ENCODE results near the gene LPCAT3.

LPCAT3 gene

GRCh38 chr12:7061596-7061995 is 43.3 kb upstream of the LPCAT3 start:
- DNase-seq (ENCODE audit: low read depth in 1 of 2, low spot score in 1 of 2) = no peak
- H3K27ac ChIP-seq (replicated peaks) = no peak overlapping the region
- H3K27me3 ChIP-seq (ENCODE audit: insufficient read depth, poor library complexity, severe bottlenecking) = no peaks in the 10 kb centered on the region
- H3K4me3 ChIP-seq (replicated peaks; ENCODE audit: insufficient read depth, low read length) = no peak overlapping the region
- TF ChIP-seq, protein P1, sequence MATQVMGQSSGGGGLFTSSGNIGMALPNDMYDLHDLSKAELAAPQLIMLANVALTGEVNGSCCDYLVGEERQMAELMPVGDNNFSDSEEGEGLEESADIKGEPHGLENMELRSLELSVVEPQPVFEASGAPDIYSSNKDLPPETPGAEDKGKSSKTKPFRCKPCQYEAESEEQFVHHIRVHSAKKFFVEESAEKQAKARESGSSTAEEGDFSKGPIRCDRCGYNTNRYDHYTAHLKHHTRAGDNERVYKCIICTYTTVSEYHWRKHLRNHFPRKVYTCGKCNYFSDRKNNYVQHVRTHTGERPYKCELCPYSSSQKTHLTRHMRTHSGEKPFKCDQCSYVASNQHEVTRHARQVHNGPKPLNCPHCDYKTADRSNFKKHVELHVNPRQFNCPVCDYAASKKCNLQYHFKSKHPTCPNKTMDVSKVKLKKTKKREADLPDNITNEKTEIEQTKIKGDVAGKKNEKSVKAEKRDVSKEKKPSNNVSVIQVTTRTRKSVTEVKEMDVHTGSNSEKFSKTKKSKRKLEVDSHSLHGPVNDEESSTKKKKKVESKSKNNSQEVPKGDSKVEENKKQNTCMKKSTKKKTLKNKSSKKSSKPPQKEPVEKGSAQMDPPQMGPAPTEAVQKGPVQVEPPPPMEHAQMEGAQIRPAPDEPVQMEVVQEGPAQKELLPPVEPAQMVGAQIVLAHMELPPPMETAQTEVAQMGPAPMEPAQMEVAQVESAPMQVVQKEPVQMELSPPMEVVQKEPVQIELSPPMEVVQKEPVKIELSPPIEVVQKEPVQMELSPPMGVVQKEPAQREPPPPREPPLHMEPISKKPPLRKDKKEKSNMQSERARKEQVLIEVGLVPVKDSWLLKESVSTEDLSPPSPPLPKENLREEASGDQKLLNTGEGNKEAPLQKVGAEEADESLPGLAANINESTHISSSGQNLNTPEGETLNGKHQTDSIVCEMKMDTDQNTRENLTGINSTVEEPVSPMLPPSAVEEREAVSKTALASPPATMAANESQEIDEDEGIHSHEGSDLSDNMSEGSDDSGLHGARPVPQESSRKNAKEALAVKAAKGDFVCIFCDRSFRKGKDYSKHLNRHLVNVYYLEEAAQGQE (IDR thresholded peaks at IDR 0.05; ENCODE audit: insufficient replicate concordance, low read depth) = no peak
- no peak for TF ChIP-seq SPI1 (IDR thresholded peaks at IDR 0.05; ENCODE audit: borderline replicate concordance, low read depth)
- no peak for TF ChIP-seq POLR2AphosphoS5 (IDR thresholded peaks at IDR 0.05; ENCODE audit: low read depth)
- TF ChIP-seq GABPA (IDR thresholded peaks at IDR 0.05; ENCODE audit: low read depth) = no peak
- TF ChIP-seq, protein P2, sequence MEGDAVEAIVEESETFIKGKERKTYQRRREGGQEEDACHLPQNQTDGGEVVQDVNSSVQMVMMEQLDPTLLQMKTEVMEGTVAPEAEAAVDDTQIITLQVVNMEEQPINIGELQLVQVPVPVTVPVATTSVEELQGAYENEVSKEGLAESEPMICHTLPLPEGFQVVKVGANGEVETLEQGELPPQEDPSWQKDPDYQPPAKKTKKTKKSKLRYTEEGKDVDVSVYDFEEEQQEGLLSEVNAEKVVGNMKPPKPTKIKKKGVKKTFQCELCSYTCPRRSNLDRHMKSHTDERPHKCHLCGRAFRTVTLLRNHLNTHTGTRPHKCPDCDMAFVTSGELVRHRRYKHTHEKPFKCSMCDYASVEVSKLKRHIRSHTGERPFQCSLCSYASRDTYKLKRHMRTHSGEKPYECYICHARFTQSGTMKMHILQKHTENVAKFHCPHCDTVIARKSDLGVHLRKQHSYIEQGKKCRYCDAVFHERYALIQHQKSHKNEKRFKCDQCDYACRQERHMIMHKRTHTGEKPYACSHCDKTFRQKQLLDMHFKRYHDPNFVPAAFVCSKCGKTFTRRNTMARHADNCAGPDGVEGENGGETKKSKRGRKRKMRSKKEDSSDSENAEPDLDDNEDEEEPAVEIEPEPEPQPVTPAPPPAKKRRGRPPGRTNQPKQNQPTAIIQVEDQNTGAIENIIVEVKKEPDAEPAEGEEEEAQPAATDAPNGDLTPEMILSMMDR (IDR thresholded peaks at IDR 0.05; ENCODE audit: insufficient read depth, low read length) = no peak

GRCh38 chr12:7061138-7061537 is 42.9 kb upstream of the LPCAT3 start:
- peaks cover under 1% of the 10 kb centered on the region for H3K27me3 ChIP-seq (ENCODE audit: insufficient read depth, poor library complexity, severe bottlenecking)
- no peak overlapping the region for H3K27ac ChIP-seq (replicated peaks)
- TF ChIP-seq, protein P1 (IDR thresholded peaks at IDR 0.05; ENCODE audit: insufficient replicate concordance, low read depth) = no peak
- no peak for TF ChIP-seq POLR2AphosphoS5 (IDR thresholded peaks at IDR 0.05; ENCODE audit: low read depth)
- TF ChIP-seq SPI1 (IDR thresholded peaks at IDR 0.05; ENCODE audit: borderline replicate concordance, low read depth) = no peak
- TF ChIP-seq GABPA (IDR thresholded peaks at IDR 0.05; ENCODE audit: low read depth) = no peak
- TF ChIP-seq, protein P2 (IDR thresholded peaks at IDR 0.05; ENCODE audit: insufficient read depth, low read length) = no peak
- DNase-seq (ENCODE audit: low read depth in 1 of 2, low spot score in 1 of 2) = no peak
- no peak overlapping the region for H3K4me3 ChIP-seq (replicated peaks; ENCODE audit: insufficient read depth, low read length)

GRCh38 chr12:7060353-7060954 is 42.2 kb upstream of the LPCAT3 start, which contains the start of gene C1S:
Gene C1S, plus strand, starts transcription at chr12:7060718. Its CDS starts 1,195 bp downstream, at chr12:7061913.
- DNase-seq (ENCODE audit: low read depth in 1 of 2, low spot score in 1 of 2) = no peak
- no peak within 1 kb of the TSS for H3K4me3 ChIP-seq (replicated peaks; ENCODE audit: insufficient read depth, low read length)
- no peak within 1 kb of the TSS for H3K27ac ChIP-seq (replicated peaks)

More at GRCh38 chr12:7060353-7060954, 42.2 kb upstream of the LPCAT3 start, which contains the start of gene C1S:
- H3K27me3 ChIP-seq (ENCODE audit: insufficient read depth, poor library complexity, severe bottlenecking) = peaks cover 2% of the 10 kb centered on the region
- no peak for TF ChIP-seq SPI1 (IDR thresholded peaks at IDR 0.05; ENCODE audit: borderline replicate concordance, low read depth)
- TF ChIP-seq, protein P1 (IDR thresholded peaks at IDR 0.05; ENCODE audit: insufficient replicate concordance, low read depth) = no peak
- no peak for TF ChIP-seq GABPA (IDR thresholded peaks at IDR 0.05; ENCODE audit: low read depth)
- TF ChIP-seq, protein P2 (IDR thresholded peaks at IDR 0.05; ENCODE audit: insufficient read depth, low read length) = no peak
- no peak for TF ChIP-seq POLR2AphosphoS5 (IDR thresholded peaks at IDR 0.05; ENCODE audit: low read depth)

Data from HL-60 (cell line).